ENCODE data around the gene CLMN.
"Not testable (repeated sequence)": the region's sequence is repeated elsewhere in the genome, so short reads cannot be mapped to it uniquely, and the experiment has no call there.

DNA sequence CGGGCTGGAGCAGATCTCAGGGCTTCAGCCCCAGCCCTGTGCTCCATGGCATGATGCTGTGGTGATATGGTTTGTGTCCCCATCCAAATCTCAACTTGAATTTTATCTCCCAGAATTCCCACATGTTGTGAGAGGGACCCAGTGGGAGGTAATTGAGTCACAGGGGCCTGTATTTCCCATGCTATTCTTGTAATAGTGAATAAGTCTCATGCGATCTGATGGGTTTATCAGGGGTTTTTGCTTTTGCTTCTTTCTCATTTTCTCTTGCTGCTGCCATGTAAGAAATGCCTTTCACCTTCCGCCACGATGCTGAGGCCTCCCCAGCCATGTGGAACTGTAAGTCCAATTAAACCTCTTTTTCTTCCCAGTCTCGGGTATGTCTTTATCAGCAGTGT, 36.7 kb downstream of the CLMN start:
- TF ChIP-seq, protein P1, sequence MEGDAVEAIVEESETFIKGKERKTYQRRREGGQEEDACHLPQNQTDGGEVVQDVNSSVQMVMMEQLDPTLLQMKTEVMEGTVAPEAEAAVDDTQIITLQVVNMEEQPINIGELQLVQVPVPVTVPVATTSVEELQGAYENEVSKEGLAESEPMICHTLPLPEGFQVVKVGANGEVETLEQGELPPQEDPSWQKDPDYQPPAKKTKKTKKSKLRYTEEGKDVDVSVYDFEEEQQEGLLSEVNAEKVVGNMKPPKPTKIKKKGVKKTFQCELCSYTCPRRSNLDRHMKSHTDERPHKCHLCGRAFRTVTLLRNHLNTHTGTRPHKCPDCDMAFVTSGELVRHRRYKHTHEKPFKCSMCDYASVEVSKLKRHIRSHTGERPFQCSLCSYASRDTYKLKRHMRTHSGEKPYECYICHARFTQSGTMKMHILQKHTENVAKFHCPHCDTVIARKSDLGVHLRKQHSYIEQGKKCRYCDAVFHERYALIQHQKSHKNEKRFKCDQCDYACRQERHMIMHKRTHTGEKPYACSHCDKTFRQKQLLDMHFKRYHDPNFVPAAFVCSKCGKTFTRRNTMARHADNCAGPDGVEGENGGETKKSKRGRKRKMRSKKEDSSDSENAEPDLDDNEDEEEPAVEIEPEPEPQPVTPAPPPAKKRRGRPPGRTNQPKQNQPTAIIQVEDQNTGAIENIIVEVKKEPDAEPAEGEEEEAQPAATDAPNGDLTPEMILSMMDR (IDR thresholded peaks at IDR 0.05; ENCODE audit: poor library complexity) = not testable (repeated sequence)
- TF ChIP-seq EZH2 (IDR thresholded peaks at IDR 0.05; ENCODE audit: borderline replicate concordance); EZH2phosphoT487 (IDR thresholded peaks at IDR 0.05; ENCODE audit: low read depth, severe bottlenecking, unreplicated experiment): not testable (repeated sequence)
